NCI-H146 treated with DMSO at 0.1 percent for 48 hours (cell line): ENCODE data around the gene PRDM11.

ENCODE experiments used
- DNase-seq: peaks from one replicate; lab custom pipeline; 2025; ENCODE audit not compliant: unreplicated experiment; lab: John Stamatoyannopoulos, UW

PRDM11 gene

DNA sequence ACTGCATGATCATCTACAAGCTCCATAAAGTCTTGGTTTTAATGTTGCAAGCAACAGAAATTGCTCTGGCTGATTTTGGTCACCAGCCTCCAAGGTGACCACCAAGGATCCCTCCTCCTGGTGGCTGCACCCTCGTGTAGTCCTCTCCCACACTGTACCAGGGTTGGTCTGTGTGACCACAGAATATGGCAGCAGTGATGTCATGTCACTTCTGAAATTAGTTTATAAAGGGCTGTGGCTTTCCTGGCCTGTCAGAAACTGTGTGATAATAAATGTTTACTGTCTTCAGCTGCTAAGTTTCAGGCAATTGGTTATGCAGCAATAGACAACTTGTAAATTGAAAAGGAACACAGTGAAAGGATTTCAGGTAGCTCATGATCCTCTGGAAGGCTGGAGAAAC lies 5.3 kb upstream of the PRDM11 start:
- DNase-seq = no peak

DNA sequence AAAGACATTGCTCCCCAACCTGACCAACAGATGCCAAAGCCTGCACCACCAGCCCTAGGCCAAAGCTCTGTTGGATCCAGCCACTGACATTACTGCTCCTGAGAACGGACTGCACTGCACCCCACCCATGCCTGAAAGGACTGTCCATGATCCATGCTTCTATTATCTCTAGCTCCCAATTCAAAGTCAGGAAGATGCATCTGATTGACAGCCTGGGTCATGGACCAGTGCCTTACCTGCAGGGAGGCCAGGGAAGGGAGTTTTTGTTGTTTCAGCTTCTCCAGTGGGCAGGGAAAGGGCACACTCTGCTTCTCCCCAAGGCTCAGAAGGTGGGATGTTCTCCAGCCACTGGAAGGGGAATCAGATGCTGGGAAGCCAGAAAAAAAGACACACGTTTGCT lies 4.8 kb upstream of the PRDM11 start:
- no peak for DNase-seq

DNA sequence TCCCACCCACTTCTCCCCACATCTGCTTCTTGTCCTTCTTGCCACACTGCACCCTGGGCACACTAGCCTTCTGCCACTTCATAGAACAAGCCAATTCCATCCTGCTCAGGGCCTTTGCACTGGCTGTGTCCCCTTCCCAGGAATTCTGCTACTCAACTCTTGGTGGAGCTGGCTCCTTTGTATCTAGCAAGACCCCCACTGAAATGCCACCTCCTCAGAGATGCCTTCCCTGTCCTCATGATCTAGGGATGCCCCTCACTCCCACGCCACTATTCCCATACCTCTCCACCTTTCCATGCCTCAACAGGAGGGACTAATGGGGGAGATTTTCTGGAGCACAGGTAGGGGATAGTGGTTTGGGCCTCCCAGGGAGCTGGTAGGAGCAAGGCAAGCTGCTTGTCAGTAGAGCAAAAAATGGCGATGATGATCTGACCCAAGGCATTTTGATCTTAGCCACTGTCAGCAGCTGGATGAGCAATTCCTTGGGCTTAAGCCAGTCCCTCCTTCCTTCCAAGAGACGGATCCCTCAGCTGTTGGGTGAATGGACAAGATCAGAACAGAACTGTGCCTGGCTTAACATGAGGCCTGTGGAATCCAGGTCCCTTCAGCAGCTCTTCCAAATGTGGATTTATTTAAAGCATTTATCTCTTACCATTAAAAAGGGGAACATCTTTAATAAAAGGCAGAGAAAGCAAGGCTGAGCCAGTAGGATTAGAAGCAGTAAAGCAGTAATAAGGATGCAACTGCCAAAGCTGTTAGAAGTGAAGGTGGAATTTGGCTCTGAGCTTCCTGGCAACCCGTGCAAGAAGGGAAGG lies 4.0 kb upstream of the PRDM11 start:
- no peak for DNase-seq

DNA sequence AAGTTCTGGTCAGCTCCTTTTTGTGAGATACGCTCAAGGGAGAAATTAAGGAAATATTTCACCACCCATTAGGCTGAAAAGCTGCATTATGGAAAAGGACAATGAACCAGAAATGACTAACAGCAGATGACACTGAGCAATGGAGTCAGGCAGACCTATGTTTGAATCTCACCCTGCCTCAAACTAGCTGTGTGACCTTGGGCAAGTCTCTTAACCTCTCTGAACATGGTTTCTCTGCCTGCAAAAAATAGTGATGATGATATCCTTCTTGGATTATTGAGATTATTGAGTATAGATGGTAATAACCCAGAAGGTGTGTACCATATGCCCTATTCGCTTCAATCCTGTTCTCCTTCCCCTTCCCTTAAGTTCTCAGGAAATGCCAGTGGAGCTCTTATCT lies 2.9 kb upstream of the PRDM11 start:
- DNase-seq = no peak

GRCh38 chr11:45144126-45145082 lies 2.0 kb upstream of the PRDM11 start:
- no peak for DNase-seq

DNA sequence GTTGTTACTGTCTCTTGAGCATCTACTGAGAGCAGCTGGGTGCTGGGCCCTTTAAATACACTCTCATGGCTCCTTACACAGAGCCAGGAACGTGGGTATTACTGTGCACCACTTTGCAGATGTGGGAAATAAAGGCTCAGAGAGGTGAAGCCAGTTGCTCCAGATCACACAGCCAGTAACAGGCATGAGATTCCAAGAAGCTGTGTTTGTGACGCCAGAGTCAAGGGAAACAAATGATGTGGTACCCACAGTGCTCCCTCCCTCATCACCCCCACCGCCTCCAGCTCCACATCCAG lies 1.4 kb upstream of the PRDM11 start:
- no peak for DNase-seq

- peak; percentile 26 for DNase-seq
Measured at GRCh38 chr11:45145379-45146071, 914 bp upstream of the PRDM11 start.

DNA sequence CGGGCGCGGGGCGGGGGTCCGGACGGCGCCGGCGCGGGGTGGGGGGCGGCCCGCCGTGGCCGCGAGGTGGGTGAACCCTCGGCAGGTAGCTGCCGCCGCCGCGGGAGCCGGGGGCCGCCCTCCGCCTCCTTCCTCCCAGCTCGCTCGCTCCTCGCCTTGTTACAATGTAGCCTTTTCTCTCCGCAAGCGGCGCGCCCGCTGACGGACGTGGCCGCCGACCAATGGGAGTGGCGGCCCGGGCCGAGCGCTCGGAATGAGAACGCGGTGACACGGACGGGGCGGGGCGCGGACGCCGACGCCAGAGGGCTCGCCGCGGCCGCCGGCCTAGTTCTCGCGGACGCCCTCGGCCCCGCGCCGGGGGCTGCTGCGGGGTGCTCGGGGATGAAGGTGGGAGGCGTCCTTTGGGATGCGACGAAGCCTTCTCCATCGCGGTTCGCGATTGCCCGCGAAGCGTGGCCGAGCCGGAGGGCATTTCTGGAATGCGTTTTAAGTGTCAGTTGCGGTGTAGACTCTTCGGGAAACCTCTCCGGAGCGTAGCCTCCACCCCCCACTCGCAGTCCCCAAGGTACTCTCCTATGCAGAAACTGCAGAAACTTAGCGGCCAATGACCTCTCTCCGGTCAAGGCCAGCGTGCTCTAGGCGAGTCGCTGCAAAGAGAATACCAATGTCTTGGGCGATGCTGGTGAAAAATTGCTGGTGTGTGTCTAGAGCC lies 734 bp downstream of the PRDM11 start:
- DNase-seq = peak; percentile 77

- no peak for DNase-seq
Measured at GRCh38 chr11:45147891-45148675, 1.6 kb downstream of the PRDM11 start.

- no peak for DNase-seq
Measured at GRCh38 chr11:45149483-45150056, 3.1 kb downstream of the PRDM11 start.

DNA sequence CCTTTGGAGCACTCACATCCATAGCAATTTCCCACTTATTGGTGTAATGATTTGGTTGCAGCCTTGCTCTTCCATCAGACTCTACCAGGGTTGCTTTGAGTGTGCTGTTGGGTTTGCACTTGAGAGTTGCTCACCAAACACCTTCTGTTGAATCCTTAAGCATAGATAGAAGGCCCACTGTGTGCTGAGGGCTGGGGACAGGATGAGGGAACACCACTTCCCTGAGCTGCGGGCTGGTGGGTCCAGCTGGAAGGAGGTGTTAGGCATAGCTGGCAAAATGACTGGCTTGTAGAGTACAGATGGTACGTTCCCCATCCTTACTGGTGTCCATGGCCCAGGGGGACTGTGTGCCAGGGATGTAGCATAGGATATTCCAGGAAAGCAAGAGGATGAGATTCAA lies 3.9 kb downstream of the PRDM11 start:
- no peak for DNase-seq

- no peak for DNase-seq
Measured at GRCh38 chr11:45150943-45151342, 4.5 kb downstream of the PRDM11 start.

GRCh38 chr11:45151362-45151982 lies 5.0 kb downstream of the PRDM11 start:
- DNase-seq = no peak

DNA sequence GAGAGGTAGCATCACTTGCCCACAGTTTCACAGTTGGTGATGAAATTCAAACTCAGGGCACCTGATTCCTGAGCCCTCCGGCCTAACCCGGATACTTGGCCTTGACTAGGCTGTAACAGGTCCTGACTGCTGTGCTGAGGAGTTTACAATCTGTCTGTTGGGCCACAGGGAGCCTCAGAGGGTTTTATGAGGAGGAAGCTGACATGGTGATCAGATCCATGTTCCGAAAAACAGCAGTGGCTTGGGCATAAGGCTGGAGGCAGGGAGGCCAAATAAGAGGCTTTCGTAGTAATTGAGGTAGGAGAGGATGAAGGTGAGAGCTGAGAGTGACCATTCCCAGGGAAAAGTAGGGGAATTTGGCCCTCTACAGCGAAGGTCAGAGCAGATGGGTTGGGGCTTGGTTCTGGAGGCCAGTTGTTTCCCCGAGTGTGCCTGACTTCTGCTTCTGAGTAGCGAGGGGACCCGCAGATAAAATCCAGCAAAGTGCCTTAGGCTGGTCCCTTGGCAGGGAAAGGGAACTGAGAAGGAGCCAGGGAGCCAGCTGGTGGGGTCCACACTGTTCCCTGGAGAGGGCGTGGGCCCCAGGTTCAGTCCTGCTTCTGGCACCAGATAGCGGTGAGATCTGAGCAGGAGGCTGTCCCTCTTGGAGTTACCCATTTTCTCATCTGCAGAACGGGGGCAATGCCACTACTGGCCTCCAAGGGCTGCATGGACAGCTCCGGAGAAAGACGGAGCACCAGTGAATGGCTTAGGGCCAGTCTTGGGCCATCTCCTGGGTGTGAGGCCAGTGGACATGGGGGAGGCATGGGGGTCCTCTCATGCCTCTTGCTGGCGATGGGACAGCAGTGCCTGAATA lies 6.5 kb downstream of the PRDM11 start:
- no peak for DNase-seq

- no peak for DNase-seq
Measured at GRCh38 chr11:45154276-45154675, 7.8 kb downstream of the PRDM11 start.

DNA sequence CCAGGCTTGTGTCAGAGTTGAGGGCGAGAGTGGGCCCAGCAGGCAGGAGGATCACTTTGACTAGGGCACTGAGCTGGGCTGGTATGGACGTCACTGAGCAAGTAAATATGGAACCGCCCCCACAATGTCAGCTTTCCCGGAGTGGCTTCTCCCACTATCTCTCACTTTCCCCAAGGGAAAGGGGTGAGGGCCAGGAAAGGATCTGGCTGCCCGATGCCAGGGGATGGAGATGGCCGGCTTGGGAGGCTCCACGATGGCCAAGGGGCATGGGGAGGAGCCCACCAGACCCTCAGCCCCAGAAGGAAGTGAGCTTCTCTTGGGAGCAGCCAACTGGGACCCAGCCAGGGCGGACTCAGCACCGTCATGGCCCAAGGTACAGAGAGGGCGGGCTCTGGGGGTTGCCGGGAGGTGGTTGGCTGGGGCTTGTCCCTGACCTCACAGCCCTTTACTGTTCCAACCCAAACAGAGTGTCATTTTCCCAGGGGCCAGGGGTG lies 8.7 kb downstream of the PRDM11 start:
- no peak for DNase-seq

DNA sequence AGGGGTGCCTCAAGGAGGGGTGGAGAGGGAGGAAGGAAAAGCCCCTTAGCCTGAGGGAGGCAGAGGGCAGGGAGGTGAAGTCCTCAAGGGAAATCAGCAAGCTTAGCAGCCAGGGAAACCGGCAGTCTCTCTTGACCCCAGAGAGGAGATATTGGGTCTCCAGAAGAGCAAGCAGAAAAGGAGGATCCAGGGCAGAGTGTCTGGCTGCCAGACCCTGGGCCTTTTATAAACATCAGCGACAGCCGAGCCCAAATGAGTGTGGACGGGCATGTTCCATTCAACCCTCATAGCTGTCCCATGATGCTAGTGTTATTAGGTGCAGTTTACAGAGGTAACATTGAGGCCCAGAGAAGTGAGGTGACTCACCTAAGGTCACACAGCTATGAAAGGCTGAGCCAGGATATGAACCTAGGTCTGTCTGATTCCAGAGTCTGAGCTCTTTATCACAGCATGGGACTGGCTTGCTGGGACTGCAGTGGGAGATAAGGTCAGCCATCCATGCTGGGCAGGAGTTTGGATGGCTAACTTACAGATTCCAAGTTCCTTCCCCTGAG lies 9.3 kb downstream of the PRDM11 start:
- no peak for DNase-seq

GRCh38 chr11:45156201-45156600 lies 9.8 kb downstream of the PRDM11 start:
- no peak for DNase-seq
